HG02759 (cell line): ENCODE results near the gene TOR3A.

Source experiments
- ATAC-seq: cut with Tn5 transposase; IDR thresholded peaks from one replicate; pipeline ENCODE4 v1.9.1; 2021; ENCODE audit warnings: mild to moderate bottlenecking, moderate library complexity; ENCODE audit not compliant: unreplicated experiment

TOR3A gene

GRCh38 chr1:179145521-179145920, 63.7 kb downstream of the TOR3A start:
- ATAC-seq = no peak
